ENCODE results near the gene POLR2E. TPM values are rescaled to one million over a fixed set of nuclear protein-coding genes. Genes with fewer than 3 reads are reported as not detected.

The POLR2E gene
- total RNA-seq, 2 donors from 2014 or later: 155 to 248 TPM

DNA sequence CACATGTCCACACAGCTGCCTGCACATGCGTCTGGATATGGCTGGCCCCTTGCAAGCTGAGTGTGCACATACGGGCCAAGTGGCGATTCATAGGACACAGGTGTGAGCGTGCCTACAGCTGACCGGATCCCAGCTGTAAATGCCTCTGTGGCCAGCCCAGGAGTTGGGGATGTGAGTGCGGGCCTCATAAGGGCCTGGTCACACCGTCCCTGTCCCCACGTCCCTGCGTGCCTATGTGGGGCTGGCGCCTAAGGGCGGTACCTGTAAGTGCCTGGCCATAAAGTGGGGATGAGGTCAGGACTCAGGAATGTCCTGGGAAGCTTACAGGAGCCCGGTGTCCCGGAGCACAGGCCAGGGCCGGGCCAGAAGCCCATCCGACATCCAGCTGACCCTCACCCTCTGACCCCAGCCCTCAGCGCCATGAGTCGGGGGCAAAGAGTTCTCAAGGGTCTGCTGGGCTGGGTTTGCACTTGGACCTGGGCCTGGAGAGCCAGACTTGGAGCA, 29.5 kb downstream of the POLR2E start:
- Mint-ChIP-seq H3K4me1 (no peaks in the 10 kb centered on the region), H3K4me3 (peak overlapping the region; percentile 95), H3K27me3 (no peaks in the 10 kb centered on the region), H3K9me3 (no peaks in the 10 kb centered on the region), H3K36me3 (ENCODE audit: low read depth) (peaks cover 30% of the 10 kb centered on the region), H3K27ac (no peak overlapping the region)
- ATAC-seq (replicated peaks): no peak

DNA sequence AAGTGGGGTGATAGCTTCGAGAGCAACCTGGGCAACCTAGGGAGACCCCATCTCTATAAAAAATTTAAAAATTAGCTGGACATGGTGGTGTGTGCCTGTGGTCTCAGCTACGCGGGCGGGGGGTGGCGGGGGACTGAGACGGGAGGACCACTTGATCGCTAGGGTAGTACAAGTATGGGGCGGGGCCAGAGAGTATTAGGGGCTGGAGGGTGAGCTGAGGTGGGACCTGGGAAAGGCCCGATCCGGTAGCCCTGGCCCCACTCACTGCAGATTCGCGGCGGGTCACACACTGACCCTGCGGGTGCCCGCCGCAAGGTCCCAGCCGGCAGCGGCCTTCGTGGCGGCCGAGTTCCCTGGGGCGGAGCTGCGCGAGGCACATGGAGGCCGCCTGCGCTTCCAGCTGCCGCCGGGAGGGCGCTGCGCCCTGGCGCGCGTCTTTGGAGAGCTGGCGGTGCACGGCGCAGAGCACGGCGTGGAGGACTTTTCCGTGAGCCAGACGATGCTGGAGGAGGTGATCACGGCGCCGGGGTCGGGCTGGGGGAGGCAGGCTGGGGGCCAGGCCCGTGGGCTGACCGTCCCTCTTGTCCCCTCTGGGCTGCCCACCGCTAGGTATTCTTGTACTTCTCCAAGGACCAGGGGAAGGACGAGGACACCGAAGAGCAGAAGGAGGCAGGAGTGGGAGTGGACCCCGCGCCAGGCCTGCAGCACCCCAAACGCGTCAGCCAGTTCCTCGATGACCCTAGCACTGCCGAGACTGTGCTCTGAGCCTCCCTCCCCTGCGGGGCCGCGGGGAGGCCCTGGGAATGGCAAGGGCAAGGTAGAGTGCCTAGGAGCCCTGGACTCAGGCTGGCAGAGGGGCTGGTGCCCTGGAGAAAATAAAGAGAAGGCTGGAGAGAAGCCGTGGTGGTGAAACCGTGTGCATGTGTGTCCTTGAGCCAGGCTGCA, 30.2 kb downstream of the POLR2E start:
- peak; percentile 47 for ATAC-seq (replicated peaks)
- H3K27ac Mint-ChIP-seq: no peak overlapping the region
- H3K9me3 Mint-ChIP-seq: no peaks in the 10 kb centered on the region
- no peaks in the 10 kb centered on the region for H3K4me1 Mint-ChIP-seq
- H3K27me3 Mint-ChIP-seq: no peaks in the 10 kb centered on the region
- H3K4me3 Mint-ChIP-seq: peak overlapping the region; percentile 95
- peaks cover 23% of the 10 kb centered on the region for H3K36me3 Mint-ChIP-seq (ENCODE audit: low read depth)

DNA sequence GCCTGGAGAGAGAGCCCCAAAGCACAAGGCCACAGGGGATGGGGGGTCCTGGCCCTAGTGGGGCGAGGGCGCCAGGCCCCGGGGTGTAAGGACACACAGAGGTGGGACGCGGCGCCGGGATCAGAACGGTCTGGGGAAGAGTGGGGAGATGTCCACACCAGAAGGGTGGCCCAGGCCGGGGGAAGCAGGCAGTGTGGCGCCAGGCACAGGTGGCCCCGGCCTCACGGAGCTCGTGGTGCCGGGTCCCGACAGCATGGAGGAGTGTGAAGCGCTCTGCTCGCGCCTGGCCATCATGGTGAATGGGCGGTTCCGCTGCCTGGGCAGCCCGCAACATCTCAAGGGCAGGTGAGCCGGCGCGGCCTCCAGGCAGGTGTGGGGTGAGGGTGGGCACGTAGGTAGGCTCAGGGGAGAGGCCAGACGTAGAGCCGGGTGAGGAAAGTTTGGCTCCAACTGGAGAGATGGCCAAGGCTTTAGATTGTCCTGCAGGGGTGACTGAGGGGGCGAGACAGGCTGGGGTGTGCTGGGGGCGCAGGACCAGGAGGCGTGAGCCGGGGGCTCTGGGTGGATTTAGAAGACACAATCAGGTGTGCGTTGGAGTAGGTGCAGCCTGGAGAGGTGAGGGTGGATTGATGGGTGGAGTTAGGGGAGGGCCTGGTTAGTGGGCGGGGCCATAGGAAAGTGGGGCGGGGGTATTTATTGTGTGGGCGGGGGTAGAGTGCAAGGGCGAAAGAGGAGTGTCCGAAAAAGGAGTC, 31.1 kb downstream of the POLR2E start:
- Mint-ChIP-seq H3K9me3 (no peaks in the 10 kb centered on the region), H3K27ac (no peak overlapping the region), H3K4me1 (no peaks in the 10 kb centered on the region), H3K27me3 (no peaks in the 10 kb centered on the region), H3K4me3 (no peak overlapping the region), H3K36me3 (ENCODE audit: low read depth) (peaks cover 15% of the 10 kb centered on the region)
- ATAC-seq (replicated peaks): no peak

DNA sequence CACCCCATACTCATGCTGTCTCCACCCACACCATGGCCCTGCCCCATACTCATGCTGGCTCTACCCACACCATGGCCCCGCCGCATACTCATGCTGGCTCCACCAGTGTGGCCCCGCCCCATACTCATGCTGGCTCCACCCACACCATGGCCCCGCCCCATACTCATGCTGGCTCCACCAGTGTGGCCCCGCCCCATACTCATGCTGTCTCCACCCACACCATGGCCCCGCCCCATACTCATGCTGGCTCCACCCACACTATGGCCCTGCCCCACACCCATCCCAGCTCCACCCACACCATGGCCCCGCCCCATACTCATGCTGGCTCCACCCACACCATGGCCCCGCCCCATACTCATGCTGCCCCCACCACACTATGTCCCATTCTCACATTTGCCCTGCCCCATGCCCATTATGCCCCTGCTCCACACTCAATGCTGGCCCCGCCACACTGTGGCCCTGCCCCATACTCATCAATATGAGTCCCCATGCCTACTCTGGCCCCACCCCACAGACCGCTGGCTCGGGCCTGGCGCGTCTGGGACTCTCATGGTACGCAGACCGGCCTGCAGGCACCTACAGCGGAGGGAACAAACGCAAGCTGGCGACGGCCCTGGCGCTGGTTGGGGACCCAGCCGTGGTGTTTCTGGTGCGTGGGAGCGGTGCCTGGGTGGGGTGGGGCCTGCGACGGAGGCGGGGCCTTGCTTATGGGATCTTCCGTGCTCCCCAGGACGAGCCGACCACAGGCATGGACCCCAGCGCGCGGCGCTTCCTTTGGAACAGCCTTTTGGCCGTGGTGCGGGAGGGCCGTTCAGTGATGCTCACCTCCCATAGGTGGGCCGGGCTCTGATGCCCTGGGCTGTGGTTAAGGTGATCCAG, 31.9 kb downstream of the POLR2E start:
- no peaks in the 10 kb centered on the region for H3K9me3 Mint-ChIP-seq
- peaks cover 6% of the 10 kb centered on the region for H3K36me3 Mint-ChIP-seq (ENCODE audit: low read depth)
- peak; percentile 21 for ATAC-seq (replicated peaks)
- H3K27ac Mint-ChIP-seq: no peak overlapping the region
- H3K27me3 Mint-ChIP-seq: no peaks in the 10 kb centered on the region
- no peak overlapping the region for H3K4me3 Mint-ChIP-seq
- H3K4me1 Mint-ChIP-seq: no peaks in the 10 kb centered on the region

DNA sequence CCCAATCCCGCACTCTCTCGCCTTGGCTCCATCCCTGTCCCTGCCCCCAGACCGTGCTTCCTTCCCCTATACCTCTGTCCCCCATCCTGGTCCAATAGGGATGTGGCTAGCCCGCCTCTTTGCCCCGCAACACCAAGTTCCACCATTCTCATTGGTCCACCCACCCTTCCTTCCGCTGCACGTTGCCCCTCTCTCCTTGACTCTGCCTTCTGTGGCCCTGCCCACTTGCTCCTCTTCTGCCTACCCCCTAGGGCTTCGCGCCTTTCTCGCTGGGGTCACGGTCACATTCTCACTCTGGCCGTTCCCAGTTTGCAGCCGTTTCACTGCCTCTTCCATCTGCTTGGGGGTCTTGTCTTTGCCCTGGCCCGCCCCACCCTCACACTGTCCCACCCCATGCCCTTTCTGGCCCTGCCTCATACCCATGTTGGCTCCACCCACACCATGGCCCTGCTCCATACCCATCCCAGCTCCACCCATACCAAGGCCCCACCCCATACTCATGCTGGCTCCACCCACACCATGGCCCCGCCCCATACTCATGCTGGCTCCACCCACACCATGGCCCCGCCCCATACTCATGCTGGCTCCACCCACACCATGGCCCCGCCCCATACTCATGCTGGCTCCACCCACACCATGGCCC, 32.7 kb downstream of the POLR2E start:
- peaks cover 6% of the 10 kb centered on the region for H3K4me1 Mint-ChIP-seq
- H3K9me3 Mint-ChIP-seq: no peaks in the 10 kb centered on the region
- H3K36me3 Mint-ChIP-seq (ENCODE audit: low read depth): peaks cover 2% of the 10 kb centered on the region
- H3K4me3 Mint-ChIP-seq: no peak overlapping the region
- no peak overlapping the region for H3K27ac Mint-ChIP-seq
- H3K27me3 Mint-ChIP-seq: no peaks in the 10 kb centered on the region
- ATAC-seq (replicated peaks): peak; percentile 25

DNA sequence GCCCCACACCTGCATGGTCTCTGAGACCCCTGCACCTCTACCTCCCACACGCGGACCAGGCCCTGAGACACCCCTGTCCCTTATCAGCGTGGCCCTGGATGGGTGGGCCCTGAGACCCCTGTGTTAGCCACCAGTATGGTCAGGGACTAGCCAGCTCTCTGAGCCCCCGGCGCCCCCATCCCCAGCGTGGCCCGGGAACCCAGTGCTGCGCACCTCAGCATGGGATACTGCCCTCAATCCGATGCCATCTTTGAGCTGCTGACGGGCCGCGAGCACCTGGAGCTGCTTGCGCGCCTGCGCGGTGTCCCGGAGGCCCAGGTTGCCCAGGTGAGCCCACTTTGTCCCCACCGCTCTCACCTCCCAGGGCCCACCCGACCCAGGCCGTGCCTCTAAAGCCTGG, 33.2 kb downstream of the POLR2E start:
- peaks cover 10% of the 10 kb centered on the region for H3K4me1 Mint-ChIP-seq
- H3K27ac Mint-ChIP-seq: no peak overlapping the region

DNA sequence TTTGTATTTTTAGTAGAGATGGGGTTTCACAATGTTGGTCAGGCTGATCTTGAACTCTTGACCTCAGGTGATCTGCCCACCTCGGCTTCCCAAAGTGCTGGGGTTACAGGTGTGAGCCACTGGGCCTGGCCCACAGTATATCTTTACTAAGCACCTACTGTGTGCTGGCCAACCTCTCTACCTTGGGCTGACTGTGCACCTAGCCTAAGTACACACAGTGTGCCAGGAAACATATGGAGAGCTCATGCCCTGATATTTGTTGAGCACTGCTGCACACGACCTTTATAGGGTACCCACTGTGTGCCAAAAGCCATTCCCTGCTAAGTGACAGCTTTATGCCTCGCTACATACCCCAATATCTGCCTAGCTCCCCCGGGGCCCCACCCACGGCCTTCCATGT, 34.5 kb downstream of the POLR2E start:
- Mint-ChIP-seq H3K9me3 (no peaks in the 10 kb centered on the region), H3K27me3 (no peaks in the 10 kb centered on the region), H3K27ac (no peak overlapping the region), H3K36me3 (ENCODE audit: low read depth) (peaks cover 14% of the 10 kb centered on the region), H3K4me3 (no peak overlapping the region), H3K4me1 (peaks cover 15% of the 10 kb centered on the region)
- ATAC-seq (replicated peaks): no peak

More for the DNA sequence above, 33.2 kb downstream of the POLR2E start:
- Mint-ChIP-seq H3K4me3 (no peak overlapping the region), H3K27me3 (no peaks in the 10 kb centered on the region), H3K36me3 (ENCODE audit: low read depth) (peaks cover 6% of the 10 kb centered on the region), H3K9me3 (no peaks in the 10 kb centered on the region)
- no peak for ATAC-seq (replicated peaks)

DNA sequence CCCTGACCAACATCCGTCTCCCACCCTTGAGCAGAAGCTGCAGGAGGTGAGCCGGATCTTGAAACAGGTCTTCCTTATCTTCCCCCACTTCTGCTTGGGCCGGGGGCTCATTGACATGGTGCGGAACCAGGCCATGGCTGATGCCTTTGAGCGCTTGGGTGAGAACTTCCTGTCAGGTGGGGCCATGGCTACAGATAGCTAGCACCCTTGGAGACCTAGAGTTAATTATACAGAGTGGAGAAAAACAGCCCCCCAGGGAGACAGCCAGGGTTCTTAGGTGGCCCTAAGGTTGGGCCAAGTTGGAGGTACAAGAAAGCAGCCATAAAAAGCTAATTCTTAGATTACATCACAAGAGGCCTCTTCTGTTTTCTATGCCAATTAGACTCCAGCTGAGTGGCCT, 37.1 kb downstream of the POLR2E start:
- H3K27me3 Mint-ChIP-seq: no peaks in the 10 kb centered on the region
- H3K4me3 Mint-ChIP-seq: peak overlapping the region; percentile 46
- H3K4me1 Mint-ChIP-seq: peaks cover 15% of the 10 kb centered on the region
- peaks cover 14% of the 10 kb centered on the region for H3K36me3 Mint-ChIP-seq (ENCODE audit: low read depth)
- H3K9me3 Mint-ChIP-seq: no peaks in the 10 kb centered on the region
- H3K27ac Mint-ChIP-seq: peak overlapping the region; percentile 85
- ATAC-seq (replicated peaks): no peak

DNA sequence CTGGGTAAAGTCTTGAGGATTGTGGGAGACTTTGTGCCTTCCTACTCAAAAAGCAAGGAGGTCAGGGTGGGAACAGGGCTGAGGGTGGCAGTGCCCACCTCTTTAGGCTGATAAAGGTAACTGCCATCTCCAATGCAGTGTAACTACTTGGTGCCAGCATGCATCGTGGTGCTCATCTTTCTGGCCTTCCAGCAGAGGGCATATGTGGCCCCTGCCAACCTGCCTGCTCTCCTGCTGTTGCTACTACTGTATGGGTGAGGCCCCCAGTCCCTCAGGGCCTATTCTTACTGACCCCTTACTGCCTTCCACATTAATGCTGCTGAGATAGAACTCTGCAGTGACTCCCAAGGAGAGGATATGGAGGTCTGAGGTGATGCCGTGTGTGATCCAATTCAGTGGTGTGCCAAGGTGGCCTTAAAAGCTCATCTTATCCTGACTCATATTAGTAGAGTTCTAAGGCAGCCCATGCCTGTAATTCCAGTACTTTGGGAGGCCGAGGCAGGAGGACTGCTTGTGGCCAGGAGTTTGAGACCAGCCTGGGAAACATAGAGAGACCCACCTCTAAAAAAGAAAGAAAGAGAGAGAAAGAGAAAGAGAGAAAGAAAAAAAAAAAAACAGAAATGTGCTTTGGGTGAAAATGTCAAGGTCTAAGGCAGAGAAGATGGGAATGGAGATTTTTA, 37.9 kb downstream of the POLR2E start:
- peak overlapping the region; percentile 46 for H3K4me3 Mint-ChIP-seq

DNA sequence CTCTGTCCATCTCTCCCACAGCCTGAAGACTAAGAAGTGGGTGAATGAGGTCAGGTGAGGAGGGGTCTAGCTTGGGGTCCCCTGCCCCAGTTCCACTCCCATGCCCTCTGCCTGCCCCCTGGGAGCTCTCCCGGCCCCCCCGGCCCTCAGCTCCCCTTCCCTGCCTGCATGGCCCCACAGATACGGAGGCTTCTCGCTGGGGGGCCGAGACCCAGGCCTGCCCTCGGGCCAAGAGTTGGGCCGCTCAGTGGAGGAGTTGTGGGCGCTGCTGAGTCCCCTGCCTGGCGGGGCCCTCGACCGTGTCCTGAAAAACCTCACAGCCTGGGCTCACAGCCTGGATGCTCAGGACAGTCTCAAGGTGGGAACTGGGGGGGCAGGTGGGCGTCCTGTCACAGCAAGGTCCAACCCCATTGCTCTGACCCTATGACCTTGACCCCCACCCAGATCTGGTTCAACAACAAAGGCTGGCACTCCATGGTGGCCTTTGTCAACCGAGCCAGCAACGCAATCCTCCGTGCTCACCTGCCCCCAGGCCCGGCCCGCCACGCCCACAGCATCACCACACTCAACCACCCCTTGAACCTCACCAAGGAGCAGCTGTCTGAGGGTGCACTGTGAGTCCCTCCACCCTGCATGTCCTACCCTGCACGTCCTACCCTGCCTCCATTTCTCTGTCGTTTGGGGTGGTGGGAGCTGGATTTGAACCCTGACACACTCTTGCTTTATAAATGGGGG, 39.1 kb downstream of the POLR2E start:
- Mint-ChIP-seq H3K36me3 (ENCODE audit: low read depth) (peaks cover 14% of the 10 kb centered on the region), H3K9me3 (no peaks in the 10 kb centered on the region), H3K4me1 (peaks cover 19% of the 10 kb centered on the region), H3K27me3 (no peaks in the 10 kb centered on the region), H3K4me3 (no peak overlapping the region), H3K27ac (peak overlapping the region; percentile 85)
- no peak for ATAC-seq (replicated peaks)

More for the DNA sequence above, 37.9 kb downstream of the POLR2E start:
- no peaks in the 10 kb centered on the region for H3K9me3 Mint-ChIP-seq
- H3K4me1 Mint-ChIP-seq: peaks cover 15% of the 10 kb centered on the region
- H3K27ac Mint-ChIP-seq: peak overlapping the region; percentile 85
- ATAC-seq (replicated peaks): peak; percentile 87
- H3K36me3 Mint-ChIP-seq (ENCODE audit: low read depth): peaks cover 14% of the 10 kb centered on the region
- no peaks in the 10 kb centered on the region for H3K27me3 Mint-ChIP-seq

DNA sequence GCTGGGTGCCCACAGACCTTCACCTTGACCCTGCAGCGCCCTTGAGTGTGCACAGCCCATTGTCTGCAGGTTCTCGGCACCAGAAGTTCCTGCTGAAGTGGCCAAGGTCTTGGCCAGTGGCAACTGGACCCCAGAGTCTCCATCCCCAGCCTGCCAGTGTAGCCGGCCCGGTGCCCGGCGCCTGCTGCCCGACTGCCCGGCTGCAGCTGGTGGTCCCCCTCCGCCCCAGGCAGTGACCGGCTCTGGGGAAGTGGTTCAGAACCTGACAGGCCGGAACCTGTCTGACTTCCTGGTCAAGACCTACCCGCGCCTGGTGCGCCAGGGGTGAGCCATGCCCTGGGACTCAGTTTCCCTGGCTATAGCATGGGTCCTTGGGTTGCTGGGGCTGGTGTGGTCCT, 40.1 kb downstream of the POLR2E start:
- no peak overlapping the region for H3K27ac Mint-ChIP-seq
- H3K4me1 Mint-ChIP-seq: peaks cover 19% of the 10 kb centered on the region
- no peak for ATAC-seq (replicated peaks)
- H3K4me3 Mint-ChIP-seq: no peak overlapping the region
- H3K36me3 Mint-ChIP-seq (ENCODE audit: low read depth): peaks cover 14% of the 10 kb centered on the region
- H3K9me3 Mint-ChIP-seq: no peaks in the 10 kb centered on the region
- no peaks in the 10 kb centered on the region for H3K27me3 Mint-ChIP-seq

DNA sequence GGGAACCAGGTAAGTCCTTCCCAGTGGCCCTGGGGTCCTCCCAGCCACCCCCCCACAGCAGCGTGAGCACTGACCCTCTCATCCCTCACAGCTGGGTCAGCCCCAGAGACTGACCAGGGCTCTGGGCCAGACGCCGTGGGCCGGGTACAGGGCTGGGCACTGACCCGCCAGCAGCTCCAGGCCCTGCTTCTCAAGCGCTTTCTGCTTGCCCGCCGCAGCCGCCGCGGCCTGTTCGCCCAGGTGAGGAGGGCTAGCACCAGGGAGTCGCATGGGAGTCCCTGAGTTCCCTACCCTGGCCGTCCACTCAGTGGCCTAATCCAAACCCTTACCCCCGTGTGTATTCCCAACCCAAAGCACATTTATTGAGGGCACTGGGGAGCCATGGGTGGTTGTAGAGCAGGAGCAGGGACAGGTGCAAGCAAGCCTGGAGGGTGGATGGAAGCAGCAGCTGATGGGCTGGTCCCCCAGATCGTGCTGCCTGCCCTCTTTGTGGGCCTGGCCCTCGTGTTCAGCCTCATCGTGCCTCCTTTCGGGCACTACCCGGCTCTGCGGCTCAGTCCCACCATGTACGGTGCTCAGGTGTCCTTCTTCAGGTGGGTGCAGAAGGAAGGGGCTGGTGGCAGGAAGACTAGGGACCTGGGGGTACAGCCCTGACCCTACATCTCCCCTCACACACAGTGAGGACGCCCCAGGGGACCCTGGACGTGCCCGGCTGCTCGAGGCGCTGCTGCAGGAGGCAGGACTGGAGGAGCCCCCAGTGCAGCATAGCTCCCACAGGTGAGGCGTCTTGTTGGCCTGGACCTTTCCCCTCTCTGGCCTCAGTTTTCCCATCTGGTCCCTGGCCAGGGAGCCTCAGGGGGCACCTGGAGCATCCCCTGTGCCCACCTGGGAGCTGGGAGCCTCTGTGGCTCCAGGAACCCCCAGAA, 40.8 kb downstream of the POLR2E start:
- Mint-ChIP-seq H3K4me1 (peaks cover 19% of the 10 kb centered on the region), H3K27ac (no peak overlapping the region), H3K27me3 (no peaks in the 10 kb centered on the region), H3K36me3 (ENCODE audit: low read depth) (peaks cover 14% of the 10 kb centered on the region), H3K9me3 (no peaks in the 10 kb centered on the region), H3K4me3 (no peak overlapping the region)
- no peak for ATAC-seq (replicated peaks)
